Endothelial cell of umbilical vein (primary cell): Measurements from ENCODE around the gene TSPAN31. TPM values are rescaled to one million over a fixed set of nuclear protein-coding genes. Genes with fewer than 3 reads are reported as not detected.
A peak's percentile ranks its signal among the peaks of the same experiment; 100 is the strongest.

Experiments
- BruUV-seq: library from RNA; stranded (reverse); fragments of 400-500 nt; replicated peaks from 2 replicates; lab custom pipeline; 2021; lab: Mats Ljungman, UMichigan
- CTCF ChIA-PET: fragments of 300-600, 350-600 bp; sonication (Branson Sonifier 250); formaldehyde crosslinking; loops from one replicate; lab custom pipeline; 2021; ENCODE audit warnings: antibody characterized with exemption, inconsistent platforms; lab: Charles Lee
- POLR2A ChIA-PET: fragments of 300-600, 350-600 bp; sonication (Branson Sonifier 250); formaldehyde crosslinking; loops from one replicate; lab custom pipeline; 2021; ENCODE audit warnings: antibody characterized with exemption, inconsistent platforms; lab: Charles Lee
- DNase-seq: peaks from one replicate; pipeline ENCODE4 v3.0.0-alpha.2; 2011; ENCODE audit warnings: low read depth, low spot score
- FAIRE-seq: peaks from 2 replicates; lab custom pipeline; 2011; peaks lifted over from hg19 to GRCh38; lab: Jason Lieb, UNC
- H2AFZ ChIP-seq: 2 replicates; pipeline ENCODE4 v1.6.0; 2012; ENCODE audit warnings: low read depth, low read length, control low read depth, inconsistent platforms
- H3K27ac ChIP-seq: 2 replicates; pipeline ENCODE4 v1.5.1; 2011; ENCODE audit warnings: low read depth, mild to moderate bottlenecking, control low read depth, low read length, moderate library complexity; ENCODE audit not compliant: insufficient read depth
- H3K27me3 ChIP-seq, 2 experiments: 2 replicates each; pipeline versions ENCODE4 v1.6.0 to v1.6.1; 2011; ENCODE audit warnings: low read length in 2 of 2, mixed read lengths in 1 of 2; ENCODE audit not compliant: control insufficient read depth in 2 of 2, insufficient read depth in 2 of 2
- H3K36me3 ChIP-seq, 2 experiments: 2 replicates in 1 of 2; 3 replicates in 1 of 2; pipeline ENCODE4 v1.5.1; 2011; ENCODE audit warnings: low read length in 2 of 2, mild to moderate bottlenecking in 1 of 2, moderate library complexity in 1 of 2; ENCODE audit not compliant: control insufficient read depth in 2 of 2, insufficient read depth in 2 of 2; ENCODE audit errors: extremely low read depth in 1 of 2
- H3K4me1 ChIP-seq: 3 replicates; pipeline ENCODE4 v1.5.1; 2011; ENCODE audit warnings: mild to moderate bottlenecking, low read length; ENCODE audit not compliant: control insufficient read depth, insufficient read depth; ENCODE audit errors: extremely low read depth
- H3K4me2 ChIP-seq: 2 replicates; pipeline ENCODE4 v1.6.1; 2011; ENCODE audit warnings: low read length, control low read depth, mixed read lengths; ENCODE audit not compliant: insufficient read depth
- H3K4me3 ChIP-seq, 3 experiments: fragments of 200-600 bp in 1 of 3; sonication (generic), shearing (Covaris generic) in 1 of 3; replicated peaks in 1 of 3; 2 replicates each; pipeline ENCODE4 v1.5.1; 2011 to 2016; ENCODE audit warnings: control low read depth in 3 of 3, low read length in 3 of 3, mild to moderate bottlenecking in 2 of 3, inconsistent platforms in 1 of 3, low read depth in 1 of 3, moderate library complexity in 1 of 3; ENCODE audit not compliant: insufficient read depth in 1 of 3
- H3K79me2 ChIP-seq: 2 replicates; pipeline ENCODE4 v1.6.0; 2012; ENCODE audit warnings: low read length, inconsistent platforms; ENCODE audit not compliant: control insufficient read depth, insufficient read depth
- H3K9ac ChIP-seq: replicated peaks from 2 replicates; pipeline ENCODE3; 2011; ENCODE audit warnings: low read length, control low read depth; ENCODE audit not compliant: insufficient read depth; ENCODE audit errors: extremely low read depth
- H3K9me1 ChIP-seq: replicated peaks from 3 replicates; pipeline ENCODE4 v1.6.0; 2011; ENCODE audit warnings: mild to moderate bottlenecking, low read length; ENCODE audit not compliant: control insufficient read depth, insufficient read depth; ENCODE audit errors: extremely low read depth
- H3K9me3 ChIP-seq: replicated peaks from 2 replicates; pipeline ENCODE4 v1.5.1; 2012; ENCODE audit warnings: low read length, inconsistent platforms; ENCODE audit not compliant: control insufficient read depth, insufficient read depth
- H4K20me1 ChIP-seq: replicated peaks from 2 replicates; pipeline ENCODE3; 2011; ENCODE audit warnings: mild to moderate bottlenecking, low read length; ENCODE audit not compliant: control insufficient read depth, insufficient read depth; ENCODE audit errors: extremely low read depth
- EZH2 ChIP-seq: IDR thresholded peaks from 2 replicates; pipeline ENCODE4 v1.6.1; 2012; ENCODE audit warnings: borderline replicate concordance, low read depth, mild to moderate bottlenecking, moderate library complexity, low read length, inconsistent platforms; ENCODE audit not compliant: severe bottlenecking
- JUN ChIP-seq: IDR thresholded peaks from 2 replicates; pipeline ENCODE4 v1.6.1; 2011; ENCODE audit warnings: borderline replicate concordance, low read depth; ENCODE audit not compliant: insufficient read length, insufficient read depth
- POLR2A ChIP-seq: IDR thresholded peaks from 2 replicates; pipeline ENCODE4 v1.6.1; 2012; ENCODE audit warnings: low read depth, mild to moderate bottlenecking, control low read depth, low read length
- dilution Hi-C: fragments of 300-500 bp; cut with MboI; formaldehyde crosslinking; loops from one replicate; pipeline ENCODE4 v1.15.0; 2019; ENCODE audit warnings: low sequenced_read_pairs; ENCODE audit not compliant: extremely low pct_ligation_motif_present
- intact Hi-C: fragments of 100-400 bp; cut with micrococcal nuclease; formaldehyde crosslinking; loops from one replicate; pipeline ENCODE4 v1.10.0; 2022
- polyA plus RNA-seq, 4 experiments: library from polyadenylated mRNA; depleted of rRNA in 3 of 4; stranded (reverse) in 3 of 4; unstranded in 1 of 4; fragments of >200 nt; gene quantifications; 2 replicates each; pipeline versions ENCODE4 v1.2.1 to v1.2.3, GENCODE V29; 2011 to 2012; ENCODE audit warnings: missing spikeins in 1 of 4
- total RNA-seq: library from RNA; stranded (reverse); gene quantifications from 2 replicates; pipeline ENCODE4 v1.2.3, GENCODE V29; 2021

The TSPAN31 gene
- total and polyA plus RNA-seq, 2 donors (not counting 3 experiments of a cell fraction or from before 2014, with no cell fraction given): 15.0 to 43.9 TPM

- Histone ChIP-seq H4K20me1 (no peaks in the 10 kb centered on the region), H3K4me2 (no peak overlapping the region), H3K4me1 (peaks cover 7% of the 10 kb centered on the region), H3K9me1 (no peaks in the 10 kb centered on the region), H2AFZ (no peak overlapping the region), H3K27ac (no peak overlapping the region), H3K36me3 (peaks cover 0 to 16% of the 10 kb centered on the region in 2 experiments), H3K4me3 (no peak overlapping the region), H3K9ac (no peak overlapping the region), H3K27me3 (no peaks in the 10 kb centered on the region), H3K9me3 (no peaks in the 10 kb centered on the region), H3K79me2 (no peaks in the 10 kb centered on the region)
- no TSS peak for BruUV-seq
- TF ChIP-seq JUN: no peak
- intact Hi-C loops: no loop called here
- ChIA-PET POLR2A (no interaction called here), CTCF (interaction anchor here (0.9 to 4.6 kb wide), 2 partner anchors 9 to 13 kb away, joined by 3 to 48 read pairs; partner anchors contain the start of gene AGAP2)
- FAIRE-seq: no peak
- dilution Hi-C loops: no loop called here
- no peak for DNase-seq
Observed at GRCh38 chr12:57723630-57723962, 21.2 kb upstream of the TSPAN31 start.

DNA sequence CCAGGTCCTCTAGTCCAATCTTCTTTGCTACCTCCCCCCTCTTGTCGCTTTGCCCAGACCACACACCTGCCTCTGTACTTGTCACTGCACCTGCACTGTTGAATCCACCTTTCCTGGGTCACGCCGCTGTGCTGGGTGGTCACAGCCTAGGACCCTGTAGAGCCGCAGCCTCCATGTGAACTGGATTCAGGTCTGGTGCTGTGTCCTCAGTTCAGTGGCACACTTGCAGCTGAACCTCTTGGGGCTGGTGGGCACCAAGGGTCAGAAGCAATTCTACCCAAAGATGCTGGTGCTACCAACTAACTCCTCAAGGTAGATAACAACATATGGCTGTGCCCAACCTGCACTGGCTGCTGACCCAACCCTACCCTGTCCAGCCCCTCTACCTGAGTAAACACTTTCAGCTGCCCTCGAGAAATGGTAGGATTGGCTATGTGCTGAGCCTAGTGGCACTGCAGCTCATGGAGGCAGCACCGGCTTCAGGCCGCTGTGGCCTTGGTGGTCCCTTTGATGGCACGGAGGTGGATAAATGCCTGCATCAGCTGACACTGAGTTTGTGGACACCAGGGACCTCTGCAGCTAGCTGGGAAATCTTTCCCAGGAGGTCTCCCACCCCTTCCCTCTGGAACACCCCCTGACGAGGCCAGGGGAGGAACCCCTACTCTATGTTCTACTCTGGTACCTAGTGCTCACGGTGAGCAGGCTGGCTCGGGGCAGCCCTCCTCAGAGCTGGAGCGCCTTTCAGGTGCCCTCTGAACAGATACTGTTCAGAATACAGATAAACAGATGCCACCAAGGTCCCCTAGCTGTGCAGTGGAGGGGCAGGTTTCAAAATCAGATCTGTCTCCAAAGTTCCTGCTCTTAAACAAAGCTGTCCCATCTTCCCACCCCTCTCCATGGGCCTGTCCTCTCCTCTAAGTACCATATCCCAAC lies 20.6 kb upstream of the TSPAN31 start:
- no peak for DNase-seq
- Histone ChIP-seq H4K20me1 (no peaks in the 10 kb centered on the region), H3K9me3 (no peaks in the 10 kb centered on the region), H3K9me1 (no peaks in the 10 kb centered on the region), H3K27me3 (no peaks in the 10 kb centered on the region), H3K27ac (no peak overlapping the region), H3K4me2 (no peak overlapping the region), H2AFZ (no peak overlapping the region), H3K79me2 (no peaks in the 10 kb centered on the region), H3K4me3 (no peak overlapping the region), H3K36me3 (peaks cover 0 to 10% of the 10 kb centered on the region in 2 experiments), H3K9ac (no peak overlapping the region), H3K4me1 (peaks cover 7% of the 10 kb centered on the region)
- FAIRE-seq: no peak
- ChIA-PET CTCF (interaction anchor here (0.9 to 4.6 kb wide), 2 partner anchors 9 to 12 kb away, joined by 3 to 48 read pairs; partner anchors contain the start of gene AGAP2), POLR2A (no interaction called here)
- peak; percentile 41 for TF ChIP-seq POLR2A
- no peak for TF ChIP-seq EZH2
- dilution Hi-C loops (no loop called here), intact Hi-C loops (no loop called here)
- BruUV-seq: no TSS peak
